ENCODE measurements around the gene RAPGEF3. TPM values are rescaled to one million over a fixed set of nuclear protein-coding genes. Genes with fewer than 3 reads are reported as not detected.

The RAPGEF3 gene
- total RNA-seq, 1 experiment from 2014 or later: 1.4 TPM

GRCh38 chr12:47791351-47791746 lies 32.7 kb upstream of the RAPGEF3 start:
- no peak for DNase-seq (ENCODE audit: low read depth)

- no peak for DNase-seq (ENCODE audit: low read depth)
These were observed 32.1 kb upstream of the RAPGEF3 start for GRCh38 chr12:47790676-47791350.

DNA sequence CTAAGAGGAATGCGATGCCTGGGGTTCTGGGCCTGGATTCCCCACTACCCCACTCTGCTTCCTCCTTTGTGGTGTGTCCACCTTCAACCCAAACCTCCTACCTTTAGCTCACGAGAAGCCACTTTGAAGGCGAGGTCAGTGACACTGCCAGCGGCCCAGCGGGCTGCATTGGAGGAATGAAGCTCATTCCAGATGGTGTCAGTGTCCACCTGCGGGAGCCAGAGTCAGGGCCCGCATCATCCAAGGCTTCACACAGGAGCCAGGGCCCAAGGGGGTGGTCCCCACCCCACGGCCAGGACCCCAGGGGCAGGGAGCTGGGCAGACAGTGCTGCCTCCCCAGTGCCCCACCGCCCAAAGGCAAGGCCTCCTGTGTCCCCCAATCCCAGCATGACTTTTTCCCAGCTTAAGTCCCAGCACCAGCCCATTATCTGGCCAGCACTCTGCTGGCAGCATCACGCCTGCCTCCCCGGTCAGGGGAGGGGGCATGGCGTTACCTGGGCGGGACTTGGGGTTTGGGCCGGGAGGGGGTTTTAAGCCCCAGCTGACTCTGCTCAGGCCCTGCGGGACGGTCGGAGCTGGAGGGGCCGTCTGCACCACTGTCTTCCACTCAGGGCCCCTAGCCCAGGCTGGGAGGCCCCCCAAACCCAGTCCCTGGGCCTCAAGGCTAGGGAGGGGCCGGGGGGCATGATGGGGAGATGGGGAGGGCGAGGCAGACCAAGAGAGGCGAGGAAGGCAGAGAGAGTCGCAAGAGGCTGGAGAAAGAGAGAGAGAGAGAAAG lies 31.2 kb upstream of the RAPGEF3 start:
- DNase-seq (ENCODE audit: low read depth): no peak

GRCh38 chr12:47789141-47789540 lies 30.5 kb upstream of the RAPGEF3 start:
- no peak for DNase-seq (ENCODE audit: low read depth)

GRCh38 chr12:47787596-47788319 lies 29.1 kb upstream of the RAPGEF3 start:
- DNase-seq (ENCODE audit: low read depth): no peak

- DNase-seq (ENCODE audit: low read depth): no peak
These were observed 28.1 kb upstream of the RAPGEF3 start for GRCh38 chr12:47786662-47787280.

DNA sequence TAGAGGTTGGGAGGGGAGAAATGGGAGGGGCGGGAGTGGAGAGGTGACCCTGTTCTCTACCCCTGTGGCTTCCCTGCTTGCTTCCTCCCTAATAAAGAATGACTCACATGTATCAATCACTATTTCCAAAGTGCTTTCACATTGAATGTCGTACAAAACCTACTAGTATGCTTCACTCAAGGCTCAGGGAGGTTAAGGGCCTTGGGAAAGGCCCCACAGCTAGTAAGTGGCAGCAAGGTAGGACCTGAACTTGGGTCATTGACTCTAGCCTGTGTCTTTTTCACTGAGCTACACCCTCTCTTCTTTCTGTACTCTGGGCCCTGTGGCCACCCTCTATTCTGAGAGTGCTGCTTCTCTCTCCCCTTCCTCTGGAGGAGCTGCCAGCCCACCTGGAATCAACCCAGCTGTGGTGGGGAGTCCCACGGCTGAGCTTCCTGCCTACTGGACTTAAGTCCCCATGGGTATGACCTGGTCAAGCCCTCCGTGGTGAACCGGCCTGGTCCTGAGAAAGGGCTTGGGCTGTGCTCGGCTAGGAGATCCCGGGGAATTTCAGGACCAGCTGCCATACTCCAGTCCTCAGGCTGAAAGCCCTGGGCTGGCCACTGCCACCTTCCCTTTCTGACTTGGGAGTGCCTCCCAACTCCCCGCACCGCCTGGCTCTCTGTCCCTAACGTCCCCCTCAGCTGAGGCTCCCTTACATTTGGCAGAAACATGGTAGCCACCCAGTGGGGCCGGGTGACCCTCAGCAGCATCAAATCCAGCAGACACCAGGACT lies 27.4 kb upstream of the RAPGEF3 start:
- DNase-seq (ENCODE audit: low read depth): no peak

DNA sequence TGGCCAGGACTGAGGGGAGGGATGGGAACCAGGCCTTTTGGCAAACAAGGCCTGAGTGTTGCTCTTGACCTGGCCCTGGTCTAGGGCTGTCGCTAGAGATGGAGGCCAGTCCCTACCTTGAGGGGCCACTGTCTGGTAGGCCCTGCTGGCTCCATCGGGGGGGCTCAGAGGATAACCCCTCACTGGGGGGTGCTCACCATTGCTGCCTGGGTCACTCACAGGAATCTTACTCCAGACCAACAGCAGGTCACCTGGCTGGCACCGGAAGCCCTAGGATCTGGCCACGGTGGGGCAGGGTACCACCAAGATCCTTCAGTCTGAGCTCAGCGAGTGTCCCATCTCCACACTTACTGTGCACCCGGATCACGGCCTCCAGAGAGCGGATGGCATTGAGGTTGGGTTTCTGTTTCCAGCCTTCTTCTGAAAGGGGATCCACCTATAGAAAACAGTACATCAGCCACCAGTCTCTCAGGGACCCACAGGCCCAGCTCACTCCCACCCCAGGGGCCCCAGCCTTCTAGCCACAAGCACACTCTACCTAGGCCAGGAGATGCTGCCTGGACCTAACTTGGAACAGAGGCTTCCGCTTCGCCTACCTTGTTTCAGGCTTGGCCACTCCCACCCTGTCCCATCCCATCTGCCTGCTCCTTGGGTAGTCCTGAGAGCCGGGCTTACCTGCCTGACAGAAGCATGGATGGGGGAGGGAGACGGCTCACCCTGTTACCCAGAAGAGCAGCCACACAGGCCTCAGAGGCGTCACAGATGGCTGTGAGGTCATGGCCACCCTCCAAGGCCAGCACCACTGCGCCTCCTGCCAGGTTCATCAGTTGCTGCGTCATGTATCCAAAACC lies 26.6 kb upstream of the RAPGEF3 start:
- no peak for DNase-seq (ENCODE audit: low read depth)

DNA sequence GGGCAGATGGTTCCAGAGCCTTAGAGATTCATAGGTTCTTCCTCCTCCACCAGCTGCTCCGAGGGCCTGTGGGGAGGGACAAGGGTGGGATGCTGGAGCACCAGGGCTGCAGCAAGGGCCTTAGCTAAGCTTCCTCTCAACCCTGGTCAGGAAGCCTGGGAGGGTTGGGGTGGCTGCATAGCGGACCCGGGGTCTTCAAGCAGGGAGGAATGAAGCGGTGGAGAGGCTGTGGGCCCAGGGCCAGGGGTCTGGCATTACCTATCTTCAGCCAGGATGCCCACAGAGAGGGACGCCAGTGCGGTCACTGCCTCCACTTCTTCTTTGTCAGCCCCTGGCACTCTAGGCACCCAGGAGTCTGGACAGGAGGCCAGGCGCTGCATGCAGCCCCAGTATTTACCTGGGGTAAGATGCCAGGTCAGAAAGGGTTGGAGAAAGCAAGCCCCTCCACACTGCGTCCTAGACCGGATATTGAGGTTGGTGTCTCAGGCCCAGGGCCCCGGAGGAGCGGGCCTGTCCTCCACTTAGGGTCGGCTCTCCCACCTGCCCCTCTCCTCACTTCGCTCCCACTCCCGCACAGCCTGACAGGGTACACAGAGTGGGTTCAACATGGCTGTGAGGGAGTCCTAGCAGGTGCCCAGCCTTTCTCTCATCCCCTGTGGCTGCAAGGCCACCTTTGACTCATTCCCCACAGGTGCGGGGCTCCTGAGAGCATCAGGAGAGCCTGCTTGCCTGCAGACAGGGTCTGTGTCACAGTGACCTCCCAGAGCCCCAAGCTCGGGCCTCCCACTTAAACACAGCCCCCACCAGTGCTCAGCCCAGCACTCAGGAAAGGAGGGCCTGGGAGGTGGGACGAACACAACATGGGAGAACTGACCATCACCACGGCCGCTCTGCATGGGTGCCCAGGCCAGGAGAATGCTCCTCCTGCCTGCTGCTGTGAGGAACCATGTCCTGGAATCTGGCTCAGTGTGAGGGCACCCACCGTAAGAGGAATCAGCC lies 25.4 kb upstream of the RAPGEF3 start:
- DNase-seq (ENCODE audit: low read depth): no peak

DNA sequence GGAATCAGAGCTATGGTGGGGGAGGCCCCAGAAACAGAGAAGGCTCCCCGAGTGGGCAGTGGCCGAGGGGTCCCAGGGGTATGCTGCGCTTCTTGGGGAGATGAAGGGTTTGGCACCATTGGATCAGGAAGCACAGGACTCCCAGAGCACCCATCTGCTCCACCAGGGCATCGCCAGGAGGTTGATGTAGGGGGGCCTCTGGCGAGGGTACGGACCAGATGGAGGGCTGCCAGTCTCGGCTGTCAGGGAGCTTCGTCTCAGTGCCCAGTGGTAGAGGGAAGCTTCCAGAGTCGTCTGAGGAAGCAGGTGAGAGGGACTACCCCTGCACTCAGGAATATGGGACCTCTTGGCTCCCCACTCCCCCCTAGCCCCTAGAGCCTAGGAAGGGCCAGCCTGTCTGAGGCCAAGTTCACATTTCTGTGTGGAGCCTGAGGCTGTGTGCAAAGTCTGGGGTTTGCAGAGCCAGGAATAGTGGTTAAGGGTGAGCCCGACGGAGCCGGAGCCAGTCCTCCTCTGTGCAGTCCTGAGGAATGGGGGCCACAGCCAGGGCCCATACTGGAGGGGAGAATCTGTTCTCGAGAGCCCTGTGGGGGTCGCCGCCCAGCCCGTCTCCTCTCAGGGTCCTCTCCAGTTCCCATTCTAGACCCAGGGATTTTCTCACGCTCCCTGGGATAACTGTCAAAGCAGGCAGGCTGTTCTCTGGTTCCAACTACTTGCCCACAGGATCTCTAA lies 24.5 kb upstream of the RAPGEF3 start:
- no peak for DNase-seq (ENCODE audit: low read depth)

DNA sequence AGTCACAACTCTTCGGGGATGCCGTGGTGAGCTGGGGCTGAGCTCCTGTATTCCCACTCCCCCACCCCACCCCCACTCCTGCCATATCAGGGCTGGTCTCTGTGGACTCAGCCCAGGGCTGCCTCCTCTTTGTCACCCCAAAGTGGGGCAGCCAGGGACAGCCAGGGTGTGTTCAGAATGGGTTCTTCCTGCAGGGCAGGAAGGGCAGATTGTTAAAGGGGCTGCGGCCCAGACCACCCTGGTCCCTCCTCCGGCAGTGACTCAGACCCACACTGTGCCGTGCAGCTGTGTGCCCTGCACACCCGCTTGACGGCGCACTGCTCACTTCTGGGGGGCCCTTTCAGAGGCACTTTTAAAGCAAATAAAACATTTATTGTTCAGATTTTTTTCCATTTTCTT lies 23.7 kb upstream of the RAPGEF3 start:
- DNase-seq (ENCODE audit: low read depth): no peak

DNA sequence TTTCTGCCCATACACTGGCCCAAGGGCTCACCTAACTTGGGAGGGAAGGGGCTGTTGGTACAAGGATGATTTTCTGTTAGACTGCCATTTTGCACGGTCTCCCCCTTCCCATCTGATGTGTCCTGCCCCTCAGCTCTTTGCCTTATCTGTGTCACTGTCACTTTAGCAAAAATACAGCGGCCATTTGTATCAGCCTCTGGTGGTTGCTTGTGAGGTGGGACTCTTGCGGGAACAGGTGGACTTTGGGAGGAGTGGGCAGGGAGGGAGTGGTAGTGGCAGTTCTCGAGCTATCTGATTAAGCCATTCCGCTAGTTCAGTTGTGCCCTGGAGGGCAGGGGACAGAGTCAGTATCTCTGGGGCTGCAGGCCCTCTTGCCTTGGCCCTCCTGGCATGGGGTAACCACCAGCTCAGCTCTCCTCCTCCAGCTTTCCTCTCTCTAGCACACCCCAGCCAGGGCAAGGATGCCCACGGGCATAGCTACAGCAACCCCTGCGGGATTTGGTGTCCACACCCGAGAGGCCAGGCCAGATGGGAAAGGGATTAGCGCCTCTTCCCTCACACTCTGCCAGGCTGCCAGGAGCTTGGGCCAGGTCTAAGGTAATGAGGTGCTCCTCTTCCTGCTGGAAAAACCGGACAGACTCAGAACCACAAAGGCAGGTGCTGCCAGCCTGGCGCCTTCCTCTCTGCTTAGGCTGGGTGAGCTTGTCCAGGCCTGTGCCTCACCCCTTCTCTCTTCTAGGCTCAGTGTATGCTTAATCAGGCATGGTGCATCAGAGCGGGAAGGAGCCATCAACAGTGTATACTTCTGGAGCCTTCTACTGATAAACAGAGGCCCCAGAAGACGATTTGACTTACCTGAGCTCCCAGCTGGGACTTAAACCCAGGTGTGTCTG lies 23.0 kb upstream of the RAPGEF3 start:
- DNase-seq (ENCODE audit: low read depth): no peak

GRCh38 chr12:47779943-47780504 lies 21.3 kb upstream of the RAPGEF3 start:
- DNase-seq (ENCODE audit: low read depth): no peak

- peak; percentile 86 for DNase-seq (ENCODE audit: low read depth)
These were observed 20.7 kb upstream of the RAPGEF3 start for GRCh38 chr12:47779301-47779942.

- DNase-seq (ENCODE audit: low read depth): no peak
These were observed 20.2 kb upstream of the RAPGEF3 start for GRCh38 chr12:47778881-47779280.

GRCh38 chr12:47777741-47778558 lies 19.3 kb upstream of the RAPGEF3 start:
- no peak for DNase-seq (ENCODE audit: low read depth)

All from Daoy (cell line).